ENCODE results near the gene TEX2.

TEX2 gene

DNA sequence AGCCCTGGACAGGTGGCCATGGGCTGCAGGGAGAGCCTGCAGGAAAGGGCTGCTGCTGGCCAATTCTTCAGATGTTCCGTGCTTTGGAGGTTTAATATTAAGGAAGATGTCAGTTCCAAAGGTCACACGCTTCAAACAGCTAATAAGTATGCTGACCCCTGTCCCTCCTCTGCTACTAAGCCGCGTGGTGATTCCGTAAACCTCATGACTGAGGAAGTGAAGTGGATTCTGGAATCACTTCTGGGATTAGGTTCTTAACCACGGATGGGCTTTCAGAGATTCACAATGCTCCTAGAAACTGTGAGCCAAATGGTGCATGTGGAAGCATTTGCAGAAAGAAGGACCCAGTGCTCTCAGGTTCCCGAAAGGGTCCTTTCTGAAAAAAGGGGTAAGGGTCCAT is 104.7 kb downstream of the TEX2 start:
- DNase-seq (ENCODE audit: low read depth in 1 of 2, low spot score in 1 of 2): no peak
- H3K27ac ChIP-seq (replicated peaks): no peak overlapping the region
- H3K27me3 ChIP-seq (ENCODE audit: insufficient read depth, poor library complexity, severe bottlenecking): no peaks in the 10 kb centered on the region
- H3K4me3 ChIP-seq (replicated peaks; ENCODE audit: insufficient read depth, low read length): no peak overlapping the region
- TF ChIP-seq, protein P1, sequence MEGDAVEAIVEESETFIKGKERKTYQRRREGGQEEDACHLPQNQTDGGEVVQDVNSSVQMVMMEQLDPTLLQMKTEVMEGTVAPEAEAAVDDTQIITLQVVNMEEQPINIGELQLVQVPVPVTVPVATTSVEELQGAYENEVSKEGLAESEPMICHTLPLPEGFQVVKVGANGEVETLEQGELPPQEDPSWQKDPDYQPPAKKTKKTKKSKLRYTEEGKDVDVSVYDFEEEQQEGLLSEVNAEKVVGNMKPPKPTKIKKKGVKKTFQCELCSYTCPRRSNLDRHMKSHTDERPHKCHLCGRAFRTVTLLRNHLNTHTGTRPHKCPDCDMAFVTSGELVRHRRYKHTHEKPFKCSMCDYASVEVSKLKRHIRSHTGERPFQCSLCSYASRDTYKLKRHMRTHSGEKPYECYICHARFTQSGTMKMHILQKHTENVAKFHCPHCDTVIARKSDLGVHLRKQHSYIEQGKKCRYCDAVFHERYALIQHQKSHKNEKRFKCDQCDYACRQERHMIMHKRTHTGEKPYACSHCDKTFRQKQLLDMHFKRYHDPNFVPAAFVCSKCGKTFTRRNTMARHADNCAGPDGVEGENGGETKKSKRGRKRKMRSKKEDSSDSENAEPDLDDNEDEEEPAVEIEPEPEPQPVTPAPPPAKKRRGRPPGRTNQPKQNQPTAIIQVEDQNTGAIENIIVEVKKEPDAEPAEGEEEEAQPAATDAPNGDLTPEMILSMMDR (IDR thresholded peaks at IDR 0.05; ENCODE audit: insufficient read depth, low read length): no peak
- TF ChIP-seq REST (IDR thresholded peaks at IDR 0.05; ENCODE audit: insufficient replicate concordance, low read depth): no peak
- TF ChIP-seq SPI1 (IDR thresholded peaks at IDR 0.05; ENCODE audit: borderline replicate concordance, low read depth): no peak
- TF ChIP-seq GABPA (IDR thresholded peaks at IDR 0.05; ENCODE audit: low read depth): no peak
- no peak for TF ChIP-seq POLR2AphosphoS5 (IDR thresholded peaks at IDR 0.05; ENCODE audit: low read depth)

DNA sequence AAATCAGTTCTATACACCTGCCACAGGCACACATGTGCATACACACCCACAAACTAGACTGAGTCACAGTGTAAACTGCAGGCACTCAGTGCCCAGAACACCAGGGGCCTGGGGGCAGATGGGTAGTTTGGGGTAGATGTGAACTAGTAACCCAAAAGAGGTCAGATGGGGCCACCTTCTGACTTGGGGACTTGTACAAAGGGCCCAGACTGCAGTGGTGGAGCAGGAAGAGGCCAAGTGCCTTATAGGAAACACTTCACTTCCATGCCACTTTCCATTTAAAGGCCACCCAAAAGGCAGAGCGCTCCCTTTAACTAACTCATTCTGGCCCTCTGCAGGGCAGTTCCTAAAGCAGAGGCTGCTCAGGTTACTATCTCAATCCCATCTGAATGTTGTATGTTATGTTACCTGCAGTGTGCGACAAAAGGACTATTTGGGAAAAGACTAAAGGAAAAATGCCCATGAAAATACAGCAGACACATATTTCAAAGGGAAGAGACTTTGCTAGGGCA is 105.3 kb downstream of the TEX2 start:
- no peak for TF ChIP-seq GABPA (IDR thresholded peaks at IDR 0.05; ENCODE audit: low read depth)
- TF ChIP-seq REST (IDR thresholded peaks at IDR 0.05; ENCODE audit: insufficient replicate concordance, low read depth): no peak
- TF ChIP-seq SPI1 (IDR thresholded peaks at IDR 0.05; ENCODE audit: borderline replicate concordance, low read depth): no peak
- no peak for TF ChIP-seq POLR2AphosphoS5 (IDR thresholded peaks at IDR 0.05; ENCODE audit: low read depth)
- TF ChIP-seq, protein P1 (IDR thresholded peaks at IDR 0.05; ENCODE audit: insufficient read depth, low read length): no peak
- Histone ChIP-seq H3K27ac (replicated peaks) (no peak overlapping the region), H3K27me3 (ENCODE audit: insufficient read depth, poor library complexity, severe bottlenecking) (no peaks in the 10 kb centered on the region), H3K4me3 (replicated peaks; ENCODE audit: insufficient read depth, low read length) (no peak overlapping the region)
- DNase-seq (ENCODE audit: low read depth in 1 of 2, low spot score in 1 of 2): no peak

- DNase-seq (ENCODE audit: low read depth in 1 of 2, low spot score in 1 of 2): no peak
- TF ChIP-seq POLR2AphosphoS5 (IDR thresholded peaks at IDR 0.05; ENCODE audit: low read depth): no peak
- no peak for TF ChIP-seq GABPA (IDR thresholded peaks at IDR 0.05; ENCODE audit: low read depth)
- TF ChIP-seq SPI1 (IDR thresholded peaks at IDR 0.05; ENCODE audit: borderline replicate concordance, low read depth): no peak
- TF ChIP-seq, protein P1 (IDR thresholded peaks at IDR 0.05; ENCODE audit: insufficient read depth, low read length): no peak
- no peak for TF ChIP-seq REST (IDR thresholded peaks at IDR 0.05; ENCODE audit: insufficient replicate concordance, low read depth)
- Histone ChIP-seq H3K27me3 (ENCODE audit: insufficient read depth, poor library complexity, severe bottlenecking) (no peaks in the 10 kb centered on the region), H3K27ac (replicated peaks) (no peak overlapping the region), H3K4me3 (replicated peaks; ENCODE audit: insufficient read depth, low read length) (no peak overlapping the region)
Observed at GRCh38 chr17:64156670-64157069, 106.4 kb downstream of the TEX2 start.

Measured in HL-60 (cell line).